Right forelimb (tissue), 1 donor: ENCODE results near the gene ADAMTS8.
A peak's percentile ranks its signal among the peaks of the same experiment; 100 is the strongest.

ENCODE experiments used
- DNase-seq: peaks from one replicate; pipeline ENCODE4 v3.0.0-alpha.2; 2018

Gene ADAMTS8

DNA sequence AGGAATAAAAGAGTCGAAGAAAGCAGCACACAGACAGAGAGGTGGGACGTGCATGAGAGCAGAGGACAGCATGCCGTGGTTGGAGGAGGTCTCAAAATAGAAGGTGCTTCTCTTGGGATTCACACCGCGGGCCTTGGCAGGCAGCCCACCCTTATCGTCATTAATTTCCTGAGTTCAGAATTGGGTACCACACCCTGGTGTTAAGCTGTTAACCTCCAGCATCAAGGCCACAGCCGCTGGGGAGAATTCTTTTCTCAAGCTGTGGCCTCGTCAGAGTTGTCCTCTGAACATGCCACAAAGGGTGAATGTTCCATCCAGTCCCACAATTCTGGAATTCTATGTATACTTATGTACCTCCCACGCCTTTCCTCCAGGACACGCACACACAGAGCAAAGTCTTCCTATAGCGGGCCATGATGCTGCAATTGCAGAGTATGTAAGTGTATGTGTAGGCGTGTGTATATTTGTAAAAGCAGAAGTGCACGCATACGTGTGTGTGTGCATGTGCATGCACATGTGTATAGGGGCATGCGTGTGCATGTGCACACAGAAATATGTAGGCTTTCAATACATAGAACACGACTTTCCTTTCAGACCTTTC lies 39.0 kb downstream of the ADAMTS8 start:
- DNase-seq, result no peak

DNA sequence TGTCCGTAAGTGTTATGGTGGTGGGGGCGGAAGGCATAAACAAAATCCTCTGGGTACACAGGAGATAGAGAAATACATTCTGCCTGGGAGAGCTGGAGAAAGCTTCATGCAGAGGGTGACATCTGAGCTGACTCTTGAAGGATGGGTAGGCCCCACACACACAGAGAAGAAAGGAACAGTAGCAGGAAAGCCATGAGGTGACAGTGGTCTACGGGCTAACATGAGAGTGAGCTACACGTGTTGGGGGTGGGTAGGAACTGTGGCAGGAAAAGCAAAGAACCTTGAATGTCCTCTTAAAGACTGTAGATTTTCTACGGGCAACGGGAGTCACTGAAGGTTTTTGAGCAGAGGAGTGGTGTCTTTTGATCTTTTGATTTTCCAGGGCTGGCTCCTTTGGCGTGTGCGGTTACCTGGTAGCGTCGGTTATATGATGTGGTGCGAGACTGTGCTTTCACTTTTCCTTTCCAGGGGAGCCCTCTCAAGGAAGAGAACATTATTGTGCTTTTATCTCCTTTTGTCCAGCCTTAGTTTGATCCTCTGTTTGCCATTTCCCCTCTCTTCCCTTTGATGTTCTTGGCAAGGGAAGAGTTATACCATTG lies 39.7 kb downstream of the ADAMTS8 start:
- no peak for DNase-seq

DNA sequence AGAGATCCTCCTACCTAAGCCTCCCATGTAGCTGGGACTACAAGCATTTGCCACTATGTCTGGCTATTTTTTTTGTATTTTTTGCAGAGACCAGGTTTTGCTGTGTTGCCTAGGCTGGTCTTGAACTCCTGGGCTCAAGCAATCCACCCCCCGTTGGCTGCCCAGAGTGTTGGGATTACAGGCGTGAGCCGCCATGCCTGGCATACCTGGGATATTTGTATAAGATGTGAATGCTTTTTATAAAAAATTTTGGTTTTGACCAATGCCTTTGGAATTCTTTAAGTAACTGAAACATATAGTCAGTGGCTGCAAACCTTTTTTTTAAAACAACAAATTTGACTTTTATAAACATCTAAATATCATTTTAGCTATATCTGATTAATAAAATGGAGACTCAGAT lies 42.4 kb downstream of the ADAMTS8 start:
- DNase-seq, result no peak

DNA sequence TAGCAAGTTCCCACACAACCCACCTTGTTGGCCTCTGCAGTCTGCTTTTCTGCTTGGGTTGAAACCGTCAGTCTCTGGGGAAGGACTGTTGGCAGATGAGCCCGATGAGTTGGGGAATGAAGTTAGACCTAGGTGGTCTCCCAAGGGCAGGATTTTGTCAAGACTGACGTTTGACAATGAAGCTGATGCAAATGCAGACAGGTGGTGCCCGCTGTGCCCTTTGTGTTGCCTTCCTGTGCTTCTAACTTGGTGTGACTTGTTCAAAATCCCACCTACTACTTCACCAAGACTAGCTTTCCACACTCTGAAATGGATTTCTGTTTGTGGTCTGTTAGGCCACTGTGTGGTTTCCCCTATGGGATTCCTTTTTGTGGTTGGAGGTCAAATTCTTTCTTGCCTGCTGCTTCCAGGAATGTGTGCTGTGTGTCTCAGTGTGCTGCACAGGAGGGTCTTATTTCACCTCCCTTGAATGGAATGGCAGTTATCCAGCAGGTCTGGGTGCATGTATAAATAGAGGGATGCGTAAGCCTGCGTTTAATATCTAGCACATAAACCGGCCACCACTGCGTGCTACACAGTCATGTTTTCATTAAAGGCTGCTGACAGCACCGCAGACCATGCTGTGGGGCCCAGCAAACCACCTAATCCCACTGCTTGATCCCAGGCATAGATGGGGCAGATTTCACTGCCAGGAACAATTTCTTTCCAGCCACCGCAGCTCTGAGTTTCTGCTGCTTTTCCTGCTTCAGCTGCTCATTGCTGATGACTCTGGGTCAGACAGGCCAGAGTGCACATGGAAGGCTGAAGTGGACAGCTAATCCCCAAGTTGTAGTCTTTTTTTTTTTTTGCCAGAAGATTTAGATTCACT lies 44.8 kb downstream of the ADAMTS8 start:
- peak; percentile 56 for DNase-seq

DNA sequence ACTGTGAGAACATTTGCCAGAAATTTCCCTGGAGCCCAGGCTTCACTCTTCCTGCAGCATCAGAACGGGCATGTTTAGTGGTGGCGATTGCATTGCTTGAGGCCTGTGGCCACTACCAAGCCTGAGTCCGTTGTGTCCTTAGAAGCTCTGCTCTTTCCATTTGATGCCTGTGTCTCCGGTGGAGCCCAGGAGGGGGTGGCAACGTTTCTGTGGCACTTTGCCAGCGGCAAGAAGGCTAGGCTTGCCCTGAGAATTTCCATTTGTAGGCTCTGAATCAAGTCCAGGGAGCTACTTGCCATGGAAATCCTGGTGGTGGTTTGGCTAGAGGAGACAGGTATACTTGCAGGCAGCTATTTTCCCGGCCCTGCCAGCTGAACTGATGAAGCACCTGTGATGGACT lies 47.1 kb downstream of the ADAMTS8 start:
- DNase-seq, result no peak

DNA sequence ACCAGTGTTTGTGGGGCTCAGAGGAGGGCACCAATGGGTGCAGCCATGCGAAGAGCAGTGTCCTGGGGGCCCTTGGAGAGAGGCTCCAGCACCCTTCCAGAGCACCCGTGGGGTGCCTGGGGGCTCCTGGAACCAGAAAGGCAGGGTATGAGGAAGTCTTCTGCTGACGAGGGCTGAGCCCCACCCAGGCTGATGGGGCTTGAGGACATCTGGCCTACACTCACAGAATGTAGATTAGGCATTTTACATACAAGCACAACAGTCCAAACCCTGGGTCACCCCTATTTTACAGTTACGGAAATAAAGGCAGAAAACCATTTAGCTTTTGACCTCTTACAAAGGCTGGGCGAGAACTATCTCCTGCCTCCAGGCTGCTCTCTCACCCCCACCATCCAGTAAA lies 47.6 kb downstream of the ADAMTS8 start:
- no peak for DNase-seq

DNA sequence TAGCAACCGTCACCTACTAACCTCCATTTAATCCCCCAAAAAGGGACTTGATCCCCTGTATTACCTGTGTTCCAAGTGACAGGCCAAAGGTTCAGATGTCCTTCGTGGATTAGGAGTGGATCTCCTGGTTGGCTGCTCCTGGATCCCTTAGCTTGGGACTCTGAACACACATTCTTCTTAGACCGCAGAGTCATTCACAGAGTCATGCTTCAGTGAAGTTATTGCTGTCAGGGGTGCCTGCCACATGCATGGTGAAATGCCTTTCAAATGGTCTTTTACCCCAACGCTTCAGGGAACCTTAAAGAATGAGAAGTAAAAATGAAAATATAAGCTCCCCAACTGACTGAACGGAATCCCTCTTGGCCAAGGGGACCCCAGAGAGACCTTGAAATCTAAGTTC lies 49.1 kb downstream of the ADAMTS8 start:
- DNase-seq, result no peak

DNA sequence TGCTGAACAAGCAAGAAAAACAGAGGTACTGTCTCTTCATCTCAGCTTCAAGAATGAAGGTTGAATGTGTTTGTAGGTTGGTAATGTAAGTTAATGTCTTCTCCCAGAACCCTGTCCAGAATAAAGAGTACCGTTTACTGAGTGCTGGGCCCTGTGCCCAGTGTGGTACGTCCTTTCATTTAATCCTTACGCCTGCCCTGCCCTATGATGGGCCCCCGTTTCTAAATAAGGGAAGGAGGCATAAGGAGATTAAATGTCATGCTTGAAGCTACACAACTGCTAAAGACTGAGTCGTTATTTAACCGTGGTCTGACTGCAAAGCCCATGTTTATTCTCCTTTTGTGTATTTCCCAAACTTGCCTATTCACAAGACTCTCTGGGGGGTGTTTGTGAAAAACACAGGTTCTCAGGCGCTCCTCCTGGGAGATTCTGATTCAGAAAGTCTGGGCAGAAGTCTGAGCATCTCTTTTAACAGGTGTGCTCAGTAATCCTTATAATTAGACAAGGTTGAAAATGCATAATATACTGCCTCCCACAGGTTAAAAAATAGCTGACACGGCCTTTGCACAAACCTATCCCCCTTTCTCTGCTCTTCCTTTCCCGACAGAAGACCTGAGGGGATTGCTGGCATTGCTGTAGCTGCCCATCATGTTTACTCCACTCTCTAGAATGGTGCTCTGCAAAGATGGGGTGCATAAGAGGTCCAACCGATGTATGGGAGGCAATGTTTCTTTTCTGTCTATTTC lies 57.4 kb downstream of the ADAMTS8 start:
- DNase-seq, result no peak

DNA sequence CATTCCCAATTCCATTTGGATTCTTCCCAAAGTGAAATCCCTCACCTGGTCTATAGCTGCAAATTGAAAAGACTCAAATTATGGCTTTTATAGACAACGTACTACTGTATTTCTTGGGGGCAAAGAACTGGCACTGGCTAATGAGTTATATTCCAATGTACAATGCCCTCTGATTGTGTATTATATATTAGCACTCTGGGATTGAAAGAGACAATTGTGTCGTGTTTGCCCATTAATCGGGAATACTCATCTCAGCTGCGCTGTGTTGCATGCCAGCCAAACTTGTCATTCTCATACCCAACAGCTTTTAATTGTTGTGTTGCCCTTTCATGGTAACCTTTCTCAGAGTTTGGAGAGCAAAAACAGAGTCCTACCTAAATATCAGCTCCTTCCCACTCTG lies 58.7 kb downstream of the ADAMTS8 start:
- DNase-seq, result no peak

DNA sequence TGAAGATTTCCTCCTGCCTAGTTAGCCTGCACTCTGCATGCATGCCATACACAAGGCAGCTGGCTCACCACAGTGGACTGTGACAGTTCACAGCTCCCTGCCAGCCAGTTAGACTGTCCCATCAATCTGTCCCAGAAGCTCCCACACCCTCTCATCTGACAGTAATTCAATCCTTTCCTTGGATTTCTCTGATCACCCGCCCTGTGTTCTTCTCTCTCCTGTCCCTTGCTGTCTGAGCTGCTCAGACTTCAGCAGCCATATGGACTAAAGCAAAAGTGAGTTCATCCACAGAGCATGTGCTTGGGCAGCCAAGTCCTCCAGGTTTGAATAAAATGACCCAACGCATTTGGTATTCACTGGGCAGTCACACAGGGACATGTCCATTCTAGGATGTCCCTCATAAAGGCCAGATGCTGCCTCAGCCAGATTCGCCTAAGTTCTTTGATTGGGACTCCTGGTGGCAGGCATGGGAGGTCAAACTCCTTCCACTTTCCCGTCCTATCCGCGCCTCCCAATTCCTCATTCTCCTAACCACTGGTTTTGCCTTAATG lies 59.2 kb downstream of the ADAMTS8 start:
- DNase-seq, result no peak

DNA sequence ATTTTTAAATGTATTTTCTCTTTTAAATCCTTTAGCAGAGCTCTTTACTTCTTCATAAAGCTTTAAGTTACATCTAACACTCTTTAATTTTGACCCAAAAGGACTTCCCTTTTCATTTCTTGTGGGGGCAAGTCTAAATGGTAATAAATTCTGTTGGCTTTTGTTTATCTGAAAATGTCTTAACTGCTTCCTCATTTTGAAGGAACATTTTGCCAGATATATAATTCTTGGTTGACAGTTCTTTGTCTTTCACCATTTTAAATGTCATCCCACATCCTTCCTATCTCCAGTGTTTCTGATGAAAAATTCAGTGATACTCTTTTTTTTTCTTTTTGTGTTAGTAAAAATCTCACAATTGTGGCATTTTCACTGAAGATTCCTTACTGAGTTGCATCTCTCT lies 69.0 kb downstream of the ADAMTS8 start:
- DNase-seq, result no peak

DNA sequence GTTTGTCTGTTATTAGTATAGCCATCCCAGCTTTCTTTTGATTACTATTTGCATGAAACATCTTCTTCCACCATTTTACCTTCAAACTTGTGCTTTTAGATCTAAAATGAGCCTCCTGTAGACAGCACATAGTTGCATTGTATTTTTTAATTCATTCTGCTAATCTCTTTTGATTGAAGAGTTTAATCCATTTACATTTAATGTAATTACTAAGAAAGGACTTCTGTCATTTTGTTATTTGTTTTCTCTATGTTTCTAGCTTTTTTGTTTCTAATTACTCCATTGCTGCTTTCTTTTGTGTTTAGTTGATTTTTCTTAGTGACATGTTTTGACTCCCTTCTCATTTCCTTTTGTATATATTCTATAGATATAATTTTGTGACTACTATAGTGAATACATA lies 70.0 kb downstream of the ADAMTS8 start:
- DNase-seq, result no peak
